ENCODE results near the gene WASHC2A.
A peak's percentile ranks its signal among the peaks of the same experiment; 100 is the strongest.
"Not testable (repeated sequence)": the region's sequence is repeated elsewhere in the genome, so short reads cannot be mapped to it uniquely, and the experiment has no call there.

Gene WASHC2A, protein sequence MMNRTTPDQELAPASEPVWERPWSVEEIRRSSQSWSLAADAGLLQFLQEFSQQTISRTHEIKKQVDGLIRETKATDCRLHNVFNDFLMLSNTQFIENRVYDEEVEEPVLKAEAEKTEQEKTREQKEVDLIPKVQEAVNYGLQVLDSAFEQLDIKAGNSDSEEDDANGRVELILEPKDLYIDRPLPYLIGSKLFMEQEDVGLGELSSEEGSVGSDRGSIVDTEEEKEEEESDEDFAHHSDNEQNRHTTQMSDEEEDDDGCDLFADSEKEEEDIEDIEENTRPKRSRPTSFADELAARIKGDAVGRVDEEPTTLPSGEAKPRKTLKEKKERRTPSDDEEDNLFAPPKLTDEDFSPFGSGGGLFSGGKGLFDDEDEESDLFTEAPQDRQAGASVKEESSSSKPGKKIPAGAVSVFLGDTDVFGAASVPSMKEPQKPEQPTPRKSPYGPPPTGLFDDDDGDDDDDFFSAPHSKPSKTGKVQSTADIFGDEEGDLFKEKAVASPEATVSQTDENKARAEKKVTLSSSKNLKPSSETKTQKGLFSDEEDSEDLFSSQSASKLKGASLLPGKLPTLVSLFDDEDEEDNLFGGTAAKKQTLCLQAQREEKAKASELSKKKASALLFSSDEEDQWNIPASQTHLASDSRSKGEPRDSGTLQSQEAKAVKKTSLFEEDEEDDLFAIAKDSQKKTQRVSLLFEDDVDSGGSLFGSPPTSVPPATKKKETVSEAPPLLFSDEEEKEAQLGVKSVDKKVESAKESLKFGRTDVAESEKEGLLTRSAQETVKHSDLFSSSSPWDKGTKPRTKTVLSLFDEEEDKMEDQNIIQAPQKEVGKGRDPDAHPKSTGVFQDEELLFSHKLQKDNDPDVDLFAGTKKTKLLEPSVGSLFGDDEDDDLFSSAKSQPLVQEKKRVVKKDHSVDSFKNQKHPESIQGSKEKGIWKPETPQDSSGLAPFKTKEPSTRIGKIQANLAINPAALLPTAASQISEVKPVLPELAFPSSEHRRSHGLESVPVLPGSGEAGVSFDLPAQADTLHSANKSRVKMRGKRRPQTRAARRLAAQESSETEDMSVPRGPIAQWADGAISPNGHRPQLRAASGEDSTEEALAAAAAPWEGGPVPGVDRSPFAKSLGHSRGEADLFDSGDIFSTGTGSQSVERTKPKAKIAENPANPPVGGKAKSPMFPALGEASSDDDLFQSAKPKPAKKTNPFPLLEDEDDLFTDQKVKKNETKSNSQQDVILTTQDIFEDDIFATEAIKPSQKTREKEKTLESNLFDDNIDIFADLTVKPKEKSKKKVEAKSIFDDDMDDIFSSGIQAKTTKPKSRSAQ (N-terminal part only)

DNA sequence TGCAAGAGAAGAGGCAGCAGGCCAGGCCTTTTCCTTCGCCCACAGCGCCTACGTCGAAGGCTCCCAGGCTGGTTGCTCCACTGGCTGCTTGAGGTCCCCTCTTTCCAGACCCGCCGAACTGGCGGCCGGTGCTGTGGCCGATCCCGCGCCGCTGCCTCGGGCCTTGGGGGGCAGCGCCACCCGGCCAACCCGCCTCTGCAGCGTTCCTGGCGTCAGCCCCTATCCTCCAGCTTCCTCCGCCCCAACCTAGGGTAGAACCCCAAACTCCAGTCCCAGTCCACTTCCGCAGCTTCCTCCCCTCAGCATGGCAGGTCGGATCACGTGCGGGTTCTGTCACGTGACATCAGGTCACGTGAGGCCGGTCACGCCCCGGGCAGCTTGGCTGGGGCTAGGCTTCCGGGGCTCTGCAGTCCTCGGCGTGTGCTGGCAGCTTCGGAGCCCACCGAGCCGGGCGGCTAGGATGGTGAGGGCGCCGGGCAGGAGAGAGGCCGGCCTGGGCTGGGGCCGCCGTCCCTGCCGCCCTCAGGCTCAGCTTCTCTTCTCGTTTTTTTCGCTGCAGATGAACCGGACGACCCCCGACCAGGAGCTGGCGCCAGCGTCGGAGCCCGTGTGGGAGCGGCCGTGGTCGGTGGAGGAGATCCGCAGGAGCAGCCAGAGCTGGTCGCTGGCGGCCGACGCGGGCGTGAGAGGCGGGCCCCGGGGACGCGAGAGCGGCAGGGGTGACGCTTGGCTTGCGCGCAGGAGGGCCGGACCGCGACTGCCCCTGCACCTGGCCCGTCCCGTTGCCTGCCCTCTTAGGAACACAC, at the start of gene WASHC2A:
Gene WASHC2A, plus strand, starts transcription at position 409 of the 806 bp plus-strand sequence. Its CDS starts 52 bp downstream, at position 461.
- peak; percentile 78 to 93 (median 83) for DNase-seq (ENCODE audit: low read depth in 3 of 3)

DNA sequence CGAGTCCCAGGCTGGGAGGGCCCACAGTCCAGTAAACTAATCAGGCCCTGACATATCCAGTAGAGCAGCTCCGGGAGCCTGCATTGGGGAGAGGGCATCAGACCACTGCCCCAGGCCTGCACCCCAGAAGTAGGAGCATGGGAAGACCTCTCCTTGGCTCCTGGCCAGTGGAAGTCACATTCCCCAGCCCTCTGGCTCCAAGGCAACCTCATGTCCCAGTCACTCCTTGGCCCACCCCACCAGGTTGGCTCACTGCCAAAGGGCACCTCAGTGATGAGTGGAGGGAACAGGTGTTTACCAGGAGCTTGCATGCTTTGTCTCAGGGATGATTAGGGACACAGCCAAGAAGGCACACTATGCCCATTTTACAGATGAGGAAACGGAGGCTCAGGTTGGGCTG, 48.5 kb upstream of the WASHC2A start:
- DNase-seq (ENCODE audit: low read depth in 3 of 3), result not testable (repeated sequence)

DNA sequence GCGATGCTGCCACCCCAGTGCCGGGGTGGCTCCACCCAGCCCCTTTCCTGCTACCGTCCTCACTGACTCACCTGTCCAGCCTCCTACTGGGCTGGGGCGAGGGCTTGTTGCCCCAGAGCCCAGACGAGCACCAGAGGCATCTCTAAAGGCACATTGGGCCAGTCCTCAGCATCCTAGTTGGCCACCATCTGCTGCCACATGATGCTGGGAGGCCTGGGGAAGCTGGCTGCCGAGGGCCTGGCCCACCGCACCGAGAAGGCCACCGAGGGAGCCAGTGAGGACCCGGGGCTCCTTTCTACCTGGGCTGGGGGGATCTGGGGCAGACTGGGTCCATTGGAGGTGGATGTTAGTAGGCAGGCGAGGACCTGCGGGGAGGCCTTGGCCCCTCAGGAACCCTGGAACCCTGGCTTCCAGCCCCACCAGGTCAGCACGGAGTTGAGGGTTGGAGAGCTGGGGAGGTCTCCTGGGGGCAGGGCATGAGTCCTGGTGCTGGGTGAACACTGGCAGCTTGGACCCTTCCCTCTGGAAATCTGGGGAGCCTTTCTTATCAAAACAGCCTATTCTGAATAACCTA, 47.2 kb upstream of the WASHC2A start:
- DNase-seq (ENCODE audit: low read depth in 3 of 3), result not testable (repeated sequence)

DNA sequence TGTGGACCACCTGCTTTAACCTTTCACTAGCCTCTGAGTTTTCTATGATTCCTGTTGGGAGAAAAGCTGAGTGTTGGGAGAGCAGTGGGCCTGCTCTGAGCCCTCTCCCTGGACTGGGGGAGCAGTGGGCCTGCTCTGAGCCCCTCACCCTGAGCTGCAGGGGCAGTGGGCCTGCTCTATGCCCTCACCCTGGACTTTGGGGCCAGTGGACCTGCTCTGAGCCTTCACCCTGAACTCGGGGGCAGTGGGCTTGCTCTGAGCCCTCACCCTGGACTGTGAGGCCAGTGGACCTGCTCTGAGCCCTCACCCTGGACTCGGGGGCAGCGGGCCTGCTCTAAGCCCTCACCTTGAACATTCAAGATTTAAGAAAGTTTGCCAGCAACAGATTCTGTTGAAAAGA, 46.1 kb upstream of the WASHC2A start:
- DNase-seq (ENCODE audit: low read depth in 3 of 3), result no peak

DNA sequence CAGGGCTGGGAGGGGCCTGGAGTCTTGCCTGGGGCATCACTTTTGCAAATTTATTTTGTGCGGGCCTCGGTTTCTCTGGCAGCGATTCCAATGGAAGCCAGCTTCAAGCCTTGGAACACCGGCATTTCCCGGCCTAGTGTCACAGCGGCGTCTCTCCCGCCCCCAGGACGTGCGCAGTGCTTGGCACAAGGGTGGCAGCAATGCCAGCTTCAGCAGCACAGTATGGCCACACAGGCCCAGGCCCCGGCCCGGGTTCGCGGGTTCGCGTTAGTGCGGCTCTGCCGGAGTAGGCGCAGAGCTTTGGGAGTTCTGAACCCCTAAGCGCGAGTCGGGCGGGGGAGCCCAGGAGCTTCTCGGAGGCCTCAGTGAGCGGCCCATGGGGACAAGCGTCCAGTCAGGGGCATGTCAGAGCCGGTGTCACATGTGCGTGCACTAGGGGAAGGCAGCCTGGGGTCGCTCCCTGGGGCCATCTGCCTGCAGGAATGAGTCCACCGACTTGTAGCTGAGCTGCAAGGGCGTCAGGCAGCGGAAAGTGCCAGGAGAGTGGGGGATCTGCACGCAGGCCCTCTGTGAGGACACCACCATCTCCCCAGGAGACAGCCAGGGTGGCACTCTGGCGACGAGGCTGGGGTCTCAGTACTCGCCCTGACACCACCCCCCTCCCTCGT, 42.9 kb upstream of the WASHC2A start:
- DNase-seq (ENCODE audit: low read depth in 3 of 3), result not testable (repeated sequence)

DNA sequence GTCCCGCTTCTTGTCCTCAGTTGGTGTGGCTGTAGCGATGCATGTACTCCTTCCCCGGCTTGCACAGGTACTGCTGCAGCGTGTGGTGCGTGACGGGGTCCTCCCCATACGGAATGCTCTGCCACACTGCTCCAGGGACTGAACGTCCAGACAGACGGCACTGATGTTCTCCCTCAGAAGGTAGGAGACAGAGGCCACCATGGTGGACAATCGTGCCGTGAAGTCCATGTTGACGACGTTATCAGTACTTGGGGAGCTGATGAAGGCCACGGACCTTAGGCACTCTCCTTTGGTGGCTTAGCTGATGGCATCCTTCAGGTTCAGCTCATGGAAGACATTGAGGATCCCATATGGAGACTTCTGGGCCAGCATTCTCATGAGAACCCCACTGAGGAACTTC, 42.1 kb upstream of the WASHC2A start:
- no peak for DNase-seq (ENCODE audit: low read depth in 3 of 3)

DNA sequence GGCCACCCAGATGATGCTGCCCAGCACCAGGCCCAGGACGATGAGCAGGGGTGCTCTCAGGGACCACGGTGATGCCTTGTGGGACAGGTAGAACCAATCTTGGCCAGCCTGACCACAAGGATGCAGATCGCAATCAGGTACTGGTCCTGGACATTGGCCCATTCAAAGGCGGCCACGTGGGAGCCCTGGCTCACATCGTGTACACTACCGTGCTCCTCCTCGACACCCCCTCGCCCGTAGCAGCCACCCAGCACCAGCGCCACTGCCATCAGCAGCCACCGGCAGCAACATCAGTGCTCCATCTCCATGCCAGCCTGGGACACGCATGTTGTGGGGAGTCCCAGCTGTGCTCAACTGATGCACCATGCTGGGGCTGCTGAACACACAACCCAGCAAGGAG, 40.6 kb upstream of the WASHC2A start:
- no peak for DNase-seq (ENCODE audit: low read depth in 3 of 3)

DNA sequence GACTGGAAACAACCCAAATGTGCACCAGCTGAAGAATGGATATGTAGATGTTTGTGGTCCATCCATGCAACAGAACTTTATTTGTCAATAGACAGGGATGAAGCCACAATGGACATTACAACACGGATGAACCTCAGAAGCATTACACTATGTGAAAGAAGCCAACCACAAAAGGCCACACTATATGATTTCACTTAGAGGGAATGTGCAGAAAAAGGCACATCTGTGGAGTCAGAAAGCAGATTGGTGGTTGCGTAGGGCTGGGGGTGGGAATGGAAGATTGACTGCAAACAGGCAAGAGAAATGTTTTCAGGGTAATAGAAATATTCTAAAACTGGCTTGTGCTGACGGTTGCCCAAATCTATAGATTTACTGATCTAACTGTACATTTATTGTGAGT, 34.3 kb upstream of the WASHC2A start:
- DNase-seq (ENCODE audit: low read depth in 3 of 3), result no peak

DNA sequence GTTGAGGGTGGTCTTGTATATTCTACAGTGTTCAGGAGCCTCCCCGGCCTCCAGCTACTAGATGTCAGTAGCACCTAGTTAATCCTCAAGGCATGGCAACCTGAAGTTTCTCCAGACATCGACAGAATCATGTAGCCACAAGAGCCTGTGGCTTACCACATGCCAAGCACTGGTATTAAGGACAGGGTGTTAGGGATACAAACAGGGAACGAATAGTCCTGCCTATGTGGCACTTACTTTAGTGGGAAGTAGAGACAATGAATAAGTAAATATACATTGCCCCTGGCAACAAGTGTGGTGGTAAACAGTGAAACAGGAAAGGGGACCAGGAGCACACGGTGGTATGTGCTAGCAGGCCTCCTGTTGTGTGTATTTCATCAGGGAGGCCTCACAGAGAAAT, 32.4 kb upstream of the WASHC2A start:
- DNase-seq (ENCODE audit: low read depth in 3 of 3), result not testable (repeated sequence)

DNA sequence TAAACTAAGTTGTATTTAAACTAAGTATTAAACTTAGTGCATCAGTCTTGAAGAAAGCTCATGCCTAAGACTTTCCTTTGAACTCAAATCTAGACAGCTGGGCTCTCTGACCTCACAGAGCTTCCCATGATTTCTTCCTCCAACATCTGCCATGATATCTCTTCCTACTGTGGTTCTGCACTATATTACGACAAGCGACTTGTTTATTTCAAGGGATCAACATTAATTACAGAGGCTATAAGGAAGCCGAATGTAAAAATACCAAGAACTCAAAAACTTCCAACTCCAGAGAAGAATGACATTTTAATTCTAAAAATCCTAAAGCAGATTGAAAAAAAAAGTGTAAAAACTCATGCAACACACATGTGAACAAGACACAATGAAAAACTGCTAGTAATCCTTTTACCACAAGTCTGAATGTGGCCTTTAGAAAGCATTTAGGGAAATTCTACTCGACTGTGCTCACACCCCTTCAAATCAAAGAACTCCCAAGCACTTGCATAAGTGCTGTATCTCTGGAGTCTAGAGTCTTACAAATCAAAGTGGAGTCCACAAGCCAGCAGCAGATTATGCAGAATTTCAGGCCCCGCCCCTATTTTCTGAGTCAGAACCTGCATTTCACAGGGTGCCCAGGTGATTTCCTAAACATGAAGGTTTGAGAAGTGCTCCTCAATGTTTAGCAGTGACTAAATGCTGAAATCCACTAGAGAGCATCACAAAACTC, 22.7 kb upstream of the WASHC2A start:
- no peak for DNase-seq (ENCODE audit: low read depth in 3 of 3)

DNA sequence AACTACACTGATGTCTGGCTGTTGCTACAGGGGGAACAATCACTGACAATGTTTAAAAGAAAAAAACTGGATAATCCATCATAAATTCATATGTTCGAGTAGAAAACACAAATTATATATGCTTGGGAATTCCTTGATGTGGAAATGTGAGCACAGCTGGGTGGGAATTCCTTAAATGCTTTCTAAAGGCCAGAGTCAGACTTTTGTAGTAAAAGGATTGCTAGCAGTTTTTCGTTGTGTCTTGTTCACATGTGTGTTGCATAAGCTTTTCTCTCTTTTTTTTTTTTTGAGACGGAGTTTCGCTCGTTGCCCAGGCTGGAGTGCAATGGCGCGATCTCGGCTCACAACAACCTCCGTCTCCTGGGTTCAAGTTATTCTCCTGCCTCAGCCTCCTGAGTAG, 21.3 kb upstream of the WASHC2A start:
- not testable (repeated sequence) for DNase-seq (ENCODE audit: low read depth in 3 of 3)

DNA sequence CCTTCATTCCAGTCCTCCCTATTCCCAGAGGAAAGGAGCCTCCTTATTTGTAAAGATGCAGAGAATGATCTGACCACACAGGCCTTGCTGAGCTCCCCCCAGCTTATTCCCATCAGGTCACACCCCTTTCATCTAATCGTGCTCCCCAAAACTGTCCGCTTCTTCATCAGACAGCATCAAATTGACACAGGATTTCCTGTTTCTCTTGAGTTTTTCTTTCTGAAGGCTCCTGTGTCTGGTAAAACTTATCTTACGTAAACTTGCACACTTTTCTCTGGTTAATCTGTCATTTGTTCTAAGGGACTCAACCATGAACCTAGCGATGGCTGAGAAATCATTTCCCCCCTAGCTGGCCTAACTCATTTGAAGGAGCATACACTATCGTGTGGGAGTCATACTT, 20.2 kb upstream of the WASHC2A start:
- not testable (repeated sequence) for DNase-seq (ENCODE audit: low read depth in 3 of 3)

DNA sequence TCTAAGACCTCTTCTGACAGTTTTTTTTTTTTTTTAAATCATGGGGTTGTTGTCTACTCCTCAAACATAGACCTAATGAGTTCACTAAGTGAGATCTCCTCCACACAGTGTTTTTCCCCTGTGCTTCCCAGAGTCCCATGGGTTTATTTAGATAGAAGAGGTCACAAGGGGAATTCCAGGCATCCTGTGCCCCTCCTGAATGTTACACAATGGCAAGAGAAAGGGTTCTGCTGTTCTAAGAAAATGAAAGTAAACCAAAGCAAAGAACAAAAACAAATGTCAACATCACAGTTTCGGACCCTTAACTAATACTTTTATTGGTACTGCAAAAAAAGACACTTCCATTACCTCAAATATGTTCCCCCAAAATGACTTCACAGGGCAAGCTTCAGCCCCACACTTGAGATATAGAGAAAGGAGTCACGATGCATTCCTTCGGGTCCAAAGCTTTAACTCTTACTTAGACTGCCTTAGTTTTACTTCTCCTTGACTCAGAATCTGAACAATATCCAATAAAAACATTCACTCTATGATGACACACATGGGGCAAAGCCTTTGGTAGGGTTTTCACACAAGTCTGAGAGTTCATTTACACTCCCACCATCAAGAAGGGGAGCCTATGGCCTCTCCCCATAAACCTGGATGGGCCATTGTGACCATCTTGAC, 15.6 kb upstream of the WASHC2A start:
- DNase-seq (ENCODE audit: low read depth in 3 of 3), result not testable (repeated sequence)

DNA sequence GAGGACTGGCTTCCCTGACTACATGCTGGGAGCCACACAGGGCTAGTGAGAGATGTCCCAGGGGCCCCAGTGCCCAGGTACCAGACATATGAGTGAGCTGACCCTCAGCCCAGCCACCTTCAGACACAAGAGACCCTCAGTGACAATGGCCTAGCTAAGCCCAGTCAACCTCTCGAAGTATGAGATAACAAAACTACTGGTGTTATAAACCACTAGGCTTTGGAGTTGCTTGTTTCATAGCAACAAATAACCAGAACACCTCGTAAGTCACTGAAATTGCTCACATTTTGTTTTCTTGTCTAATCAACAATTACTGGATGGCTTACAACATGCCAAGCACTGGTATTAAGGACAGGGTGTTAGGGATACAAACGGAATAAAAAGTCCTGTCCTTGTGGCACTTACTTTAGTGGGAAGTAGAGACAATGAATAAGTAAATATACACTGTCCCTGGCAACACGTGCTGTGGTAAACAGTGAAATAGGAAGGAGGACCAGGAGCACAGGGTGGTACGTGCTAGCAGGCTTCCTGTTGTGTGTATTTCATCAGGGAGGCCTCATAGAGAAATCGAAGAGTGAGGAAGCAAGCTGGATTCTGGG, 14.9 kb upstream of the WASHC2A start:
- DNase-seq (ENCODE audit: low read depth in 3 of 3), result not testable (repeated sequence)

DNA sequence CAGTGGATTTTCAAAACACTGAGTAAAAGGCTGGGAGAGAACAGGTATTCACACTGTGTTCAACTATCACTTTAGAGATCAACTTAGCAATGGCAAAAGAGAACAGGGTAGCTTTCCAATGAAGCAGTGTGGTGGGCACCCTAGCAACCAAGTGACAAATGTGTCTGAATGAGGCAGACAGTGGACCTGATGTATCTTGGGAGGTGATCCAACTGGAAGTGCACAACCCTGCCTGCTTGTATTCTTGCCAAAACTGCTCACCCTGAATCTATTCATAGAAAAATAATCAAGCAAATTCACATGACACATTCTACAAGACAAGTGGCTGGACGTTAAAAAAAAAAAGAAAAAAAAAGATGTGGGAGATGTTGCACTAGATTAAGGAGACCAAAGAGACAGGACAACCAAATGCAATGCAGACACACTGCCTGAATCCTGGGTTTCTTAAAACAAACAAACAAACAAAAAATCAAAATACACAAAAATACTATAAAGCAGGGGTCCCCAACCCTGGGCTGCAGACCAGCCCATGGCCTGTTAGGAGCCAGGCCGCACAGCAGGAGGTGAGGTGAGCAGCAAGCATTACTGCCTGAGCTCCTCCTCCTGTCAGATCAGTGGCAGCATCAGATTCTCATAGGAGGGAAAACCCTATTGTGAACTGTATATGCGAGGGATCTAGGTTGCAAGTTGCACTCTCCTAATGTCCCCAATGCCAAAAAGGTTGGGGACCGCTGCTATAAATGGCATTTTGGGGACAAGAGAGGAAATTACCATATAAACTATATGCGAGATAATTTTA, 12.1 kb upstream of the WASHC2A start:
- not testable (repeated sequence) for DNase-seq (ENCODE audit: low read depth in 3 of 3)

DNA sequence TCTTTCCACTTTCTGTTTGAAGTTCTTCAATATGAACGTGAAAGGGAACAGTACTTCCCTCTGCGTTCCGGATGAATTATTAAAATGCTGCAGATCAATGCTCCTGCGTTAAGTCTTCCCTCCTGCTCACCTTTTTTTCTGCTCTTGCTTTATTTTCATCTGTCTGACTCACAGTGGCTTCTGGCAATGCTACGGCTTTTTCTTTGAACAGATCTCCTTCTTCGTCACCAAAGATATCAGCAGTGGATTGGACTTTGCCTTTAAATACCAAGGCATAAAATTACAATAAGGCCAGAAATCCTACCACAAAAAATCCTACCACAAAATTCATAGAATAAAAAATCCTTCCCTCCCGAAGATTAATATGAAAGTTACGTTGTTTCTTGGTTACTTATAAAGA, 11.1 kb upstream of the WASHC2A start:
- DNase-seq (ENCODE audit: low read depth in 3 of 3), result not testable (repeated sequence)

DNA sequence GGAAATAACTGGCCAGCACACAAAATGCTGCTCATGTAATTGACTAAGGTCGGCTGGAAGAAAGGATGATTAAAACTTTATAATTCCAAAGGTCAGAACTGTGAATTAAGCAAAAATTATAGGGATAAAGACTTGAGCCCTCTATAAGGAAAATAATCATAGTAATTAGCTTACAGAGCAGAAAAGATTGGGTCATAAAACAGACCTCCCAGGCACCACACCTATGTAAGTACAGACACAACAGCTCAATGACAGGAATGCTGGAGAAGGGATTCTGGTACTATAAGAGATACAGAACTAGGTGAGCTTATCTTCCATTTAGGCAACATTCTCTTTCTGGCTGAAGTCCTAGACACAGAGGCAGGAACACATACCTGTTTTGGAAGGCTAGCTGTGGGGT, 9.0 kb upstream of the WASHC2A start:
- DNase-seq (ENCODE audit: low read depth in 3 of 3), result not testable (repeated sequence)

Measured in stimulated activated CD4-positive, alpha-beta T cell treated with anti-CD3 and anti-CD28 coated beads, TNF-alpha, amount 100 ng/mL, for 4 hours (primary cell).